AG09309 (cell line): ENCODE data around the gene TMEM121.

Source experiments
- DNase-seq: peaks from one replicate; pipeline ENCODE4 v3.0.0-alpha.2; 2010; ENCODE audit warnings: low read depth
- H3K4me3 ChIP-seq: 2 replicates; pipeline ENCODE4 v1.5.1; 2011; ENCODE audit warnings: mild to moderate bottlenecking, low read depth, low read length, moderate library complexity; ENCODE audit not compliant: control insufficient read depth
- CTCF ChIP-seq: IDR thresholded peaks from 2 replicates; pipeline ENCODE4 v1.5.1; 2011; ENCODE audit warnings: mild to moderate bottlenecking, low read depth, low read length, inconsistent platforms; ENCODE audit not compliant: insufficient read depth, control insufficient read depth; ENCODE audit errors: missing control alignments

TMEM121 gene

GRCh38 chr14:105525861-105526775 is at the start of gene TMEM121:
TSS of gene TMEM121 (plus strand) at chr14:105526583. CDS start at chr14:105528835, 2,252 bp downstream.
- peak within 1 kb of the TSS; percentile 62 for H3K4me3 ChIP-seq
- no peak for DNase-seq
- TF ChIP-seq CTCF: no peak

- peak overlapping the region; percentile 55; the same call in 1 of the 2 replicates for H3K4me3 ChIP-seq
- DNase-seq: no peak
These were observed 49.3 kb upstream of the TMEM121 start for GRCh38 chr14:105476831-105477659.

GRCh38 chr14:105477660-105478397 is 48.6 kb upstream of the TMEM121 start:
- no peak for DNase-seq
- no peak overlapping the region for H3K4me3 ChIP-seq

More at GRCh38 chr14:105476831-105477659, 49.3 kb upstream of the TMEM121 start:
- no peak for TF ChIP-seq CTCF

GRCh38 chr14:105478398-105479251 is 47.8 kb upstream of the TMEM121 start:
- H3K4me3 ChIP-seq: no peak overlapping the region

More at GRCh38 chr14:105477660-105478397, 48.6 kb upstream of the TMEM121 start:
- TF ChIP-seq CTCF: no peak

GRCh38 chr14:105479431-105480158 is 46.8 kb upstream of the TMEM121 start:
- TF ChIP-seq CTCF: no peak
- DNase-seq: no peak
- no peak overlapping the region for H3K4me3 ChIP-seq

More at GRCh38 chr14:105478398-105479251, 47.8 kb upstream of the TMEM121 start:
- no peak for DNase-seq
- no peak for TF ChIP-seq CTCF
